Measurements from ENCODE around the gene MMP20. TPM values are rescaled to one million over a fixed set of nuclear protein-coding genes. Genes with fewer than 3 reads are reported as not detected.

MMP20 gene
- total and polyA plus RNA-seq, 5 donors from 2014 or later: not detected

- ATAC-seq (ENCODE audit: low read depth in 2 of 2): no peak
- Histone ChIP-seq H3K36me3 (ENCODE audit: control insufficient read depth, insufficient read depth, low read length) (no peaks in the 10 kb centered on the region), H3K27me3 (ENCODE audit: control insufficient read depth, insufficient read depth, low read length) (peaks cover 1% of the 10 kb centered on the region), H3K9me3 (ENCODE audit: control insufficient read depth in 2 of 2, low read length in 2 of 2) (no peaks in the 10 kb centered on the region), H3K27ac (ENCODE audit: insufficient read depth, low read length, poor library complexity, severe bottlenecking) (no peak overlapping the region), H3K4me3 (ENCODE audit: low read depth, low read length) (no peak overlapping the region), H3K4me1 (ENCODE audit: control insufficient read depth, insufficient read depth, low read length, poor library complexity, severe bottlenecking) (no peaks in the 10 kb centered on the region)
- Mint-ChIP-seq H3K9me3 (no peaks in the 10 kb centered on the region), H3K4me1 (peaks cover 0 to 3% (median 1%) of the 10 kb centered on the region in 4 donors), H3K36me3 (no peaks in the 10 kb centered on the region), H3K27ac (peak overlapping the region in 1 of 3 donors; percentile 10), H3K4me3 (no peak overlapping the region), H3K27me3 (peaks cover 14% of the 10 kb centered on the region)
- no peak for DNase-seq
Observed at GRCh38 chr11:102600666-102601065, 24.5 kb downstream of the MMP20 start.

GRCh38 chr11:102599642-102600261 is 25.4 kb downstream of the MMP20 start:
- DNase-seq (peak in 1 of 3 donors; percentile 46), ATAC-seq (ENCODE audit: low read depth in 2 of 2) (peak; percentile 85 to 88)
- H3K4me1 ChIP-seq (ENCODE audit: control insufficient read depth, insufficient read depth, low read length, poor library complexity, severe bottlenecking): no peaks in the 10 kb centered on the region
- no peaks in the 10 kb centered on the region for H3K36me3 ChIP-seq (ENCODE audit: control insufficient read depth, insufficient read depth, low read length)
- peaks cover 10% of the 10 kb centered on the region for H3K27me3 Mint-ChIP-seq
- H3K27ac Mint-ChIP-seq: peak overlapping the region in 2 of 3 donors; percentile 60 to 70
- H3K27ac ChIP-seq (ENCODE audit: insufficient read depth, low read length, poor library complexity, severe bottlenecking): no peak overlapping the region
- no peak overlapping the region for H3K4me3 ChIP-seq (ENCODE audit: low read depth, low read length)
- peak overlapping the region in 1 of 4 donors; percentile 73 for H3K4me3 Mint-ChIP-seq
- H3K36me3 Mint-ChIP-seq: no peaks in the 10 kb centered on the region
- H3K9me3 ChIP-seq (ENCODE audit: control insufficient read depth in 2 of 2, low read length in 2 of 2): no peaks in the 10 kb centered on the region
- H3K9me3 Mint-ChIP-seq: no peaks in the 10 kb centered on the region
- no peaks in the 10 kb centered on the region for H3K27me3 ChIP-seq (ENCODE audit: control insufficient read depth, insufficient read depth, low read length)
- H3K4me1 Mint-ChIP-seq: peaks cover 0 to 3% (median 1%) of the 10 kb centered on the region in 4 donors

- Histone ChIP-seq H3K4me3 (ENCODE audit: low read depth, low read length) (no peak overlapping the region), H3K36me3 (ENCODE audit: control insufficient read depth, insufficient read depth, low read length) (no peaks in the 10 kb centered on the region), H3K27ac (ENCODE audit: insufficient read depth, low read length, poor library complexity, severe bottlenecking) (no peak overlapping the region), H3K9me3 (ENCODE audit: control insufficient read depth in 2 of 2, low read length in 2 of 2) (no peaks in the 10 kb centered on the region), H3K27me3 (ENCODE audit: control insufficient read depth, insufficient read depth, low read length) (no peaks in the 10 kb centered on the region), H3K4me1 (ENCODE audit: control insufficient read depth, insufficient read depth, low read length, poor library complexity, severe bottlenecking) (no peaks in the 10 kb centered on the region)
- H3K4me3 Mint-ChIP-seq: no peak overlapping the region
- H3K27ac Mint-ChIP-seq: no peak overlapping the region
- H3K9me3 Mint-ChIP-seq: no peaks in the 10 kb centered on the region
- ATAC-seq (ENCODE audit: low read depth in 2 of 2): no peak
- DNase-seq: no peak
- H3K4me1 Mint-ChIP-seq: peaks cover 0 to 3% (median 1%) of the 10 kb centered on the region in 4 donors
- H3K27me3 Mint-ChIP-seq: peaks cover 10% of the 10 kb centered on the region
- no peaks in the 10 kb centered on the region for H3K36me3 Mint-ChIP-seq
Observed at GRCh38 chr11:102598272-102598671, 26.9 kb downstream of the MMP20 start.

GRCh38 chr11:102596578-102596977 is 28.6 kb downstream of the MMP20 start:
- Histone ChIP-seq H3K27ac (ENCODE audit: insufficient read depth, low read length, poor library complexity, severe bottlenecking) (no peak overlapping the region), H3K4me3 (ENCODE audit: low read depth, low read length) (no peak overlapping the region), H3K9me3 (ENCODE audit: control insufficient read depth in 2 of 2, low read length in 2 of 2) (no peaks in the 10 kb centered on the region), H3K36me3 (ENCODE audit: control insufficient read depth, insufficient read depth, low read length) (no peaks in the 10 kb centered on the region), H3K27me3 (ENCODE audit: control insufficient read depth, insufficient read depth, low read length) (no peaks in the 10 kb centered on the region), H3K4me1 (ENCODE audit: control insufficient read depth, insufficient read depth, low read length, poor library complexity, severe bottlenecking) (no peaks in the 10 kb centered on the region)
- H3K9me3 Mint-ChIP-seq: peaks cover 0 to 1% (median 0%) of the 10 kb centered on the region in 7 donors
- peaks cover 0 to 3% (median 1%) of the 10 kb centered on the region in 4 donors for H3K4me1 Mint-ChIP-seq
- ATAC-seq (ENCODE audit: low read depth in 2 of 2): no peak
- H3K27ac Mint-ChIP-seq: no peak overlapping the region
- H3K27me3 Mint-ChIP-seq: no peaks in the 10 kb centered on the region
- no peak overlapping the region for H3K4me3 Mint-ChIP-seq
- no peaks in the 10 kb centered on the region for H3K36me3 Mint-ChIP-seq
- DNase-seq: no peak

GRCh38 chr11:102592634-102593581 is 32.2 kb downstream of the MMP20 start:
- no peak overlapping the region for H3K27ac Mint-ChIP-seq
- no peaks in the 10 kb centered on the region for H3K36me3 Mint-ChIP-seq
- Histone ChIP-seq H3K4me3 (ENCODE audit: low read depth, low read length) (no peak overlapping the region), H3K27me3 (ENCODE audit: control insufficient read depth, insufficient read depth, low read length) (no peaks in the 10 kb centered on the region), H3K4me1 (ENCODE audit: control insufficient read depth, insufficient read depth, low read length, poor library complexity, severe bottlenecking) (no peaks in the 10 kb centered on the region), H3K27ac (ENCODE audit: insufficient read depth, low read length, poor library complexity, severe bottlenecking) (no peak overlapping the region), H3K9me3 (ENCODE audit: control insufficient read depth in 2 of 2, low read length in 2 of 2) (no peaks in the 10 kb centered on the region), H3K36me3 (ENCODE audit: control insufficient read depth, insufficient read depth, low read length) (no peaks in the 10 kb centered on the region)
- H3K4me3 Mint-ChIP-seq: no peak overlapping the region
- H3K9me3 Mint-ChIP-seq: peaks cover 0 to 4% (median 0%) of the 10 kb centered on the region in 7 donors
- ATAC-seq (ENCODE audit: low read depth in 2 of 2) (no peak), DNase-seq (peak in 1 of 3 donors; percentile 20)
- H3K4me1 Mint-ChIP-seq: no peaks in the 10 kb centered on the region
- H3K27me3 Mint-ChIP-seq: no peaks in the 10 kb centered on the region

- H3K9me3 Mint-ChIP-seq: peaks cover under 1 to 4% (median 2%) of the 10 kb centered on the region in 7 donors
- no peaks in the 10 kb centered on the region for H3K4me1 Mint-ChIP-seq
- no peaks in the 10 kb centered on the region for H3K9me3 ChIP-seq (ENCODE audit: control insufficient read depth in 2 of 2, low read length in 2 of 2)
- no peak overlapping the region for H3K4me3 Mint-ChIP-seq
- no peaks in the 10 kb centered on the region for H3K27me3 ChIP-seq (ENCODE audit: control insufficient read depth, insufficient read depth, low read length)
- H3K36me3 Mint-ChIP-seq: no peaks in the 10 kb centered on the region
- no peak for ATAC-seq (ENCODE audit: low read depth in 2 of 2)
- H3K27ac ChIP-seq (ENCODE audit: insufficient read depth, low read length, poor library complexity, severe bottlenecking): no peak overlapping the region
- H3K27me3 Mint-ChIP-seq: no peaks in the 10 kb centered on the region
- H3K36me3 ChIP-seq (ENCODE audit: control insufficient read depth, insufficient read depth, low read length): no peaks in the 10 kb centered on the region
- no peaks in the 10 kb centered on the region for H3K4me1 ChIP-seq (ENCODE audit: control insufficient read depth, insufficient read depth, low read length, poor library complexity, severe bottlenecking)
- no peak for DNase-seq
- no peak overlapping the region for H3K4me3 ChIP-seq (ENCODE audit: low read depth, low read length)
- H3K27ac Mint-ChIP-seq: no peak overlapping the region
Observed at GRCh38 chr11:102592131-102592530, 33.0 kb downstream of the MMP20 start.

- Histone ChIP-seq H3K4me1 (ENCODE audit: control insufficient read depth, insufficient read depth, low read length, poor library complexity, severe bottlenecking) (no peaks in the 10 kb centered on the region), H3K36me3 (ENCODE audit: control insufficient read depth, insufficient read depth, low read length) (no peaks in the 10 kb centered on the region), H3K27ac (ENCODE audit: insufficient read depth, low read length, poor library complexity, severe bottlenecking) (no peak overlapping the region), H3K27me3 (ENCODE audit: control insufficient read depth, insufficient read depth, low read length) (no peaks in the 10 kb centered on the region), H3K9me3 (ENCODE audit: control insufficient read depth in 2 of 2, low read length in 2 of 2) (no peaks in the 10 kb centered on the region), H3K4me3 (ENCODE audit: low read depth, low read length) (no peak overlapping the region)
- no peak for DNase-seq
- Mint-ChIP-seq H3K27me3 (no peaks in the 10 kb centered on the region), H3K36me3 (no peaks in the 10 kb centered on the region), H3K27ac (no peak overlapping the region), H3K9me3 (peaks cover 1 to 5% (median 3%) of the 10 kb centered on the region in 7 donors), H3K4me1 (no peaks in the 10 kb centered on the region), H3K4me3 (no peak overlapping the region)
- no peak for ATAC-seq (ENCODE audit: low read depth in 2 of 2)
Observed at GRCh38 chr11:102591160-102591718, 33.9 kb downstream of the MMP20 start.

All from CD4-positive, CD25-positive, alpha-beta regulatory T cell (primary cell).